Glutamatergic neuron (in vitro differentiated cells): ENCODE measurements around the gene BSDC1. TPM values are rescaled to one million over a fixed set of nuclear protein-coding genes. Genes with fewer than 3 reads are reported as not detected.

ENCODE experiments used
- DNase-seq: peaks from one replicate; pipeline ENCODE4 v3.0.0; 2022
- H3K27ac Mint-ChIP-seq: one replicate; pipeline ENCODE4 v1.8.0; 2020; ENCODE audit warnings: mild to moderate bottlenecking, mixed read lengths, inconsistent platforms; ENCODE audit not compliant: unreplicated experiment
- H3K27me3 Mint-ChIP-seq: one replicate; pipeline ENCODE4 v1.8.0; 2020; ENCODE audit warnings: mild to moderate bottlenecking, moderate library complexity, mixed read lengths, inconsistent platforms; ENCODE audit not compliant: unreplicated experiment
- H3K36me3 Mint-ChIP-seq: one replicate; pipeline ENCODE4 v1.8.0; 2020; ENCODE audit warnings: mild to moderate bottlenecking, mixed read lengths, inconsistent platforms; ENCODE audit not compliant: unreplicated experiment
- H3K4me1 Mint-ChIP-seq: one replicate; pipeline ENCODE4 v1.8.0; 2020; ENCODE audit warnings: mild to moderate bottlenecking, low read depth, mixed read lengths, inconsistent platforms; ENCODE audit not compliant: unreplicated experiment
- H3K4me3 Mint-ChIP-seq: one replicate; pipeline ENCODE4 v1.8.0; 2020; ENCODE audit warnings: mild to moderate bottlenecking, mixed read lengths, inconsistent platforms; ENCODE audit not compliant: unreplicated experiment
- H3K9me3 Mint-ChIP-seq: one replicate; pipeline ENCODE4 v1.8.0; 2020; ENCODE audit warnings: mild to moderate bottlenecking, moderate library complexity, mixed read lengths, inconsistent platforms; ENCODE audit not compliant: unreplicated experiment
- total RNA-seq: library from RNA; stranded (reverse); fragmentation: NEBNext Ultra II Directional; extraction: Animal tissue kit (Norgen Biotek cat#: 25700); gene quantifications from one replicate; pipeline ENCODE4 v1.2.1, GENCODE V29; 2021; ENCODE audit not compliant: unreplicated experiment
- TF ChIP-seq, protein P1 (sequence below): fragments of 200-600 bp; sonication (generic); IDR thresholded peaks from one replicate; pipeline ENCODE4 v1.5.0; 2021; ENCODE audit not compliant: partially characterized antibody, unreplicated experiment

BSDC1 gene
- total RNA-seq, 1 donor from 2014 or later, result 161 TPM

DNA sequence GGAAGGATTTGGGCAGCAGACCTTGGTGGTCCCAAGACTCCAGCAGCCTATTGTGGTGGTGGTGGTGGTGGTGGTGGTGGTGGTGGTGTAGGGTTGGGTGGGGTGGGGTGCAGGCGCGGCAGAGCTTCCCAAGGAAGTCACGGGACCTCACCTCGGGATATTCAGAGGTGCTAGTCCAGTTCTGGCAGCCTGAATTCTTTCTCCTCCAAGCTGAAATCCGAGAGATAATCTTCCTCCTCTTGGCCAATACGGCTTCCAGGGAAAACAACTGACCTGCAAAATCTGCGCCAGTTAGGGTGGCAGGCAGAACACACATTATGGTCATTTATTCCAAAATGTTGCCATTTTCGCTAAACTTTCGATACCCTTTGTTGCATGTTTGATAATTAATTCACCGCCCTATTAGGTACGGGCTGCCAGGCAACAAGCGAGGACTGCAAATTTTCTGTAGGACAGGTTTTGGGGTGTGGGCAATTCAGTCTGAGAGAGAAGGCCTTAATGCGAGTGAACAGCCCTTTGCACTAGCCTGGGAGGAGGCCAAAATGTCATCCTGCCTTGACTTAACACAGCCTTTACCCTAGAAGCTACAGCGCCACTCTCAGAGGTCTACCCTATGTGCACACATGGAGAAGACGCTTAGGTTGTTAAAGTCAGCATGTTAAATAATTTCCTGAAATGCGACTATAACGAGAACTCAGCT, 33.2 kb upstream of the BSDC1 start:
- no peaks in the 10 kb centered on the region for H3K4me1 Mint-ChIP-seq
- H3K27ac Mint-ChIP-seq, result no peak overlapping the region
- peaks cover 4% of the 10 kb centered on the region for H3K36me3 Mint-ChIP-seq
- H3K9me3 Mint-ChIP-seq, result no peaks in the 10 kb centered on the region
- DNase-seq, result no peak
- TF ChIP-seq, protein P1, sequence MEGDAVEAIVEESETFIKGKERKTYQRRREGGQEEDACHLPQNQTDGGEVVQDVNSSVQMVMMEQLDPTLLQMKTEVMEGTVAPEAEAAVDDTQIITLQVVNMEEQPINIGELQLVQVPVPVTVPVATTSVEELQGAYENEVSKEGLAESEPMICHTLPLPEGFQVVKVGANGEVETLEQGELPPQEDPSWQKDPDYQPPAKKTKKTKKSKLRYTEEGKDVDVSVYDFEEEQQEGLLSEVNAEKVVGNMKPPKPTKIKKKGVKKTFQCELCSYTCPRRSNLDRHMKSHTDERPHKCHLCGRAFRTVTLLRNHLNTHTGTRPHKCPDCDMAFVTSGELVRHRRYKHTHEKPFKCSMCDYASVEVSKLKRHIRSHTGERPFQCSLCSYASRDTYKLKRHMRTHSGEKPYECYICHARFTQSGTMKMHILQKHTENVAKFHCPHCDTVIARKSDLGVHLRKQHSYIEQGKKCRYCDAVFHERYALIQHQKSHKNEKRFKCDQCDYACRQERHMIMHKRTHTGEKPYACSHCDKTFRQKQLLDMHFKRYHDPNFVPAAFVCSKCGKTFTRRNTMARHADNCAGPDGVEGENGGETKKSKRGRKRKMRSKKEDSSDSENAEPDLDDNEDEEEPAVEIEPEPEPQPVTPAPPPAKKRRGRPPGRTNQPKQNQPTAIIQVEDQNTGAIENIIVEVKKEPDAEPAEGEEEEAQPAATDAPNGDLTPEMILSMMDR, result no peak
- H3K27me3 Mint-ChIP-seq, result peaks cover 1% of the 10 kb centered on the region
- H3K4me3 Mint-ChIP-seq, result no peak overlapping the region

DNA sequence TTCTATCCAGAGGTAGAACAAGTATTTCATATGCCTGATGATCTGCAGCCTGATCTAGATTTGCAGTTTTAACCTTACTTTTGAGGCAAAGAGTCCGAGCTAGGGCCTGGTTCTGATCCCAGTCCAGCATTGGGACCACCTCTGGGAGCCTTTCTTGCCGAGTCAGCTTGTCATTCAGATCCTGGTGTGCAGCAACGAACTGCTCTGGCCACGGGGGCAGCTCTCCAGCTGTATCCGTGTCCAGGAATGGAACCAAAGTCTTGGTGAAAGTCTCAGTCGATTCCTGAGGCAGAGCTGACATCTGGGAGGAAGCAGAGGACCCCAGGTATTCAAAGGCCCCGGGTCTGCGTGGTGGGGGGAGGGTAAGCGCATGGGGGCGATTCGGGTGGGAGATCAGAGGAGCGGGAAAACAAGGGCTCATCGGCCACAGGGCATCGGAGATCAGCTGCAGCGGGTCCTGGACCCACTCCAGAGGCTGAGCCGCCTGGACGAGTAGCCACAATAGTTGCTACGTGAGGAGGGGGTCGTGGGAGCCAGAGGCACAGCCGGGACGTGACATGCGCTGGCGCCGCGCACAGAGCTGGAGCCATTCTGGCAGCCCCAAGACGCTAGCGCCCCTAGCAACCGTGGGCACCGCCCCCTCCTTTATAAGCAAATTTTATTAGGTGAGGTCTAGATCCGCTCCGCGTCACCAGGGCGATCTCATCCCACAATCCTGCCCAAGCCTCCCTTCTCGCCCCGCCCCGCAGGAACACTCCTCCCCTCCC, 32.4 kb upstream of the BSDC1 start:
- H3K27me3 Mint-ChIP-seq, result peaks cover 1% of the 10 kb centered on the region
- TF ChIP-seq, protein P1, result no peak
- H3K4me1 Mint-ChIP-seq, result no peaks in the 10 kb centered on the region
- peak overlapping the region; percentile 59 for H3K4me3 Mint-ChIP-seq
- DNase-seq, result no peak
- no peaks in the 10 kb centered on the region for H3K9me3 Mint-ChIP-seq
- H3K36me3 Mint-ChIP-seq, result peaks cover 4% of the 10 kb centered on the region
- H3K27ac Mint-ChIP-seq, result no peak overlapping the region

DNA sequence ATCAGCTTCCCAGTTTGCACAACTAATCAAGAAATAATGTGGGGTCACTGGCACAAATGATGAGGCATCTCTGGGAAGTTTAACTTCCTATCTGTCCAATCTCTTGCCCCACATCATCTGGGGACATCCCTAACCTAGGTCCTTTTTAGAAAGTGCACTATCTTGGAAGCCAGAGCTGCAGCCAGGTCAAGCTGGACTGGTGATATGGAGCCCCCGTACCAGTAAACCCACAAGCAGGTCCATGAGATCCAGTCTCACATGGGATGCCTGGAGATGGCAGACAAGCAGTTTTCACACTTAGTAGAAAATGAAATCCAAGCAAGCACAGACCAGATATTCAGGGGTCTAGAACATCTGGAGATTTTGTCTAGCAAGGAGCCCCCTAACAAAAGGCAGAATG, 27.5 kb upstream of the BSDC1 start:
- Mint-ChIP-seq H3K4me1 (no peaks in the 10 kb centered on the region), H3K9me3 (peaks cover 1% of the 10 kb centered on the region), H3K27me3 (no peaks in the 10 kb centered on the region), H3K4me3 (no peak overlapping the region), H3K27ac (no peak overlapping the region), H3K36me3 (peaks cover 16% of the 10 kb centered on the region)
- DNase-seq, result no peak
- TF ChIP-seq, protein P1, result no peak

DNA sequence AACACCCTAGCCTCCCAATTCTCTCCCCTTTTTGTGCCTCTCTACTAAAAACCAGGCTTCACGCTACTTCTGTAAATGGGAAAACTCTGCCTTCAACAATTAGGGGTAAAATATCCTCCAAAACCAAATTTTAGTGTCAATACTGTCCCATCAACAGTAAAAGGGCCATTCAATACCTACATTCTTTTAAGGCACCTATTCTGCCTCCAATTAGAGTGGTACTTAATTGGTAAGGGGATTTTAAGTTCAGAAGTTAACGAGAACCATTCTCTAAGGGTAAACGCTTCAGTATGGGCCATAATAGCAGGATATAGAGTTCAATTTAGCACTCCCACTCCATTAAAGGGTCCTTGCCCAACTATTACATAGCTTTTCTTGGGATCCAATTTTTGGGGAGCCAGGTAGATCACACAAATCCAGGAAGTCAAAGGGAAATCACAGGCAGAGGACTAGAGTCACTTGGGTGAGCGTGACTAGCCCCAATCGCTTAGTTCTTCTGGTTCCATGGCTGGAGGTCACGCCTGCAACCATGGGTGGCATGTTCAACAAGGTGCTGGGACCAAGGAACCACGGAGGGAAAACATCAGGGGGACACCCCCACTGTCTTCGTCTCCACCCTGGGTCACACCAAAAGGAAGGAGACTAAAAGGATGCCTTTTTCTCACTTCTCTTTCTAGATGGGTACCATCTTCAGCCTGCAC, 20.1 kb upstream of the BSDC1 start:
- Mint-ChIP-seq H3K9me3 (peaks cover 8% of the 10 kb centered on the region), H3K27ac (no peak overlapping the region), H3K27me3 (peaks cover 1% of the 10 kb centered on the region), H3K36me3 (peaks cover 27% of the 10 kb centered on the region), H3K4me3 (no peak overlapping the region), H3K4me1 (no peaks in the 10 kb centered on the region)
- no peak for DNase-seq
- TF ChIP-seq, protein P1, result peak; percentile 36
